GM19397 (cell line): Measurements from ENCODE around the gene MVB12B.

ENCODE experiments used
- ATAC-seq: cut with Tn5 transposase; IDR thresholded peaks from one replicate; pipeline ENCODE4 v1.9.1; 2021; ENCODE audit warnings: mild to moderate bottlenecking, moderate library complexity; ENCODE audit not compliant: unreplicated experiment

MVB12B gene

GRCh38 chr9:126423142-126423915 lies 96.7 kb downstream of the MVB12B start:
- ATAC-seq: no peak

GRCh38 chr9:126423916-126424185 lies 97.2 kb downstream of the MVB12B start:
- ATAC-seq: no peak

- no peak for ATAC-seq
Observed at GRCh38 chr9:126424511-126424910, 97.9 kb downstream of the MVB12B start.

DNA sequence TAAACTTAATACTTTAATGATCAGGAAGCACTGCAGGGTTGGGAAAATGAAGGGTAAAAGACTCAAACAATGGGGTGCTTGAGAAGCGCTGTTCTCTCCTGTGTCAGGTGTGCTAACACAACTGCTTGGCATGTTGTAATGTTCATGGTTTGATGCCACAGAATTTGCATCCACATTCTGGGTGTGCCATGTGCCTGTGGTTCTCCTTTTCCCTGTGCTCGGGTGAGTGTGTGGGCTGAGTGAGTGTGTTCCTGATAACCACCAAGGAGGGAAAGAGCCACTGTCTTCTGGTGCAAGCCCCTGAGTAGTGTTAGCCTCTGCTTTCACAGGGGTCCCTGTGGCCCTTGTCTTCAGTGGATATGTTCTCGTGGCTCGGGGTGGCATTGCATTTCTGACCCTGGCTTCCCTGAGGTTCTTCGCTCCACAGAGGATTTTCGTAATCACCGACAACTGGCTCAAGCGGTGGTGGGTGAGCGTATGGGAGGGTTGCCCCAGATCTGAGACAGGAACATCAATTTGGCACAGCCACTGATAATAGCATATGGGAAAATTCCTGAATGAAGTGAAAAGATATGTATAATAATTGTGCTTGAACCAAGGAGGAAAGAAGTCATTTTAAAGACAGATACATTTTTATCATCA lies 102.0 kb downstream of the MVB12B start:
- no peak for ATAC-seq

DNA sequence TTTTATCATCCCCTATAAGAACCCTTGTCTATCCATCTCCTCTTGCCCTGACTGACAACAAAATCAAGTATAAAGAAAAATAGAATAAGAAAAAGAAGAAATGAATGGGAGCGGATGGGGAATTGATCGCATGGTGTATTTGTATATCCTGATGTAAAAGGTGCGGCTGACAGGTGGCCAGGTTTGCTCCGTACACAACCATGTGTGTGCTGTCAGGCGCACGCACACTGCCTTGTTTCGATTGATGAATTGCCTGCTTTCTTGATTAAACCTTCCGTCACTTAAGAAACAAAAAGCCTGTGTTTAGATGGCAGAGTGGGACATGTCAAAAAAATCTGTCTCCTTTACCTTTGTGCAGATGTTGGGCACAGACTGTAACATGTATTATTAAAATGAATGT lies 102.6 kb downstream of the MVB12B start:
- ATAC-seq: no peak

DNA sequence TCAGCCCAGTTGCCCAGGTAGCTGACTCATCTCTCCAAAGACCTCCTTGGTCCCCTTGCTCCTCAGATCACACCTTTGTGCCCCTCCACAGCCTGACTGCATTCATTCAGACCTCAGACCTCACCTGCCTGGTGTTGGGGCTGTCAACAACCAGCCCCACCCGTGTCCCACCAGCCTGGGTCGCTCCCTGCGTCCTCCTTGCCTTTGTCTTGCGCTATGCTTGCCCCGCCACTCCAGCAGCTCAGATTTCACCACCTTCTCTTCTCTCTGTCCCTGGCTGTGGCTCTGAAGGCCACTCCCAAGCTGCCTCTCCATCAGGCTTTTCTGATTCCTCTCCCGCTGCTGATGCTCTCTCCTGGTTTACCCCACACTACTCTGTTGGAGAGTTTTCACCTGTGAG lies 103.5 kb downstream of the MVB12B start:
- no peak for ATAC-seq

DNA sequence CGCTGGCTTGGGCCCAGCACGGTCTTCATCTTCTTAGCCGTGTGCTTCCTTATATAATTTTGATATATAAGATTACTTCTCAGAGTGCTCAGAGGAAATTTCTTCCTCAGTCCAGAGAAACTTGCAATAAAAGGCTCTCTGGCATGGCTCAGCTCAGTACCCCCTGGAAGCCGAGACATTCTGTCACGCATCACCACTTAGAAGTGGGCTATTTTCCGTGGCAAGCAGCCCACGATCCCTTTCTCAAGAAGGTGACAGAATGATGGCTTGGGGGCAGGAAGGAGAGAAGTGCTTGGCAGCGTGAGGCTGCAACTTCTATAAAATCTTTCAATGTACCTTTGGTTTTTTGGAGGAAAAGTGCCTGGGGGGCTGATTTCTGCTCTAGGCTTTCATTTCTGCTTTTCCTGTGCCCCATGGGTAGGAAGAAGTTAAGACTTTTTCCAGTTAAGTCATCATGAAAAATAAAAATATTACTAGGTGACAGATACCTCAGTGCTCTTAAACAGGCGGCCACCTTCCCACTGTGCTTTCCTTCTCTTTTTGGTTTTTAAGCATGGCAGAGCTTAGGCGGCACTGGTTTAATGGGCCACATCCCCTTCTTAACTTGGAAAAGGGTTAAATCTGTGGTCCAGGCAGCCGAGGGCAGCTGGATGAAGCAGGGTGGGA lies 104.6 kb downstream of the MVB12B start:
- no peak for ATAC-seq

DNA sequence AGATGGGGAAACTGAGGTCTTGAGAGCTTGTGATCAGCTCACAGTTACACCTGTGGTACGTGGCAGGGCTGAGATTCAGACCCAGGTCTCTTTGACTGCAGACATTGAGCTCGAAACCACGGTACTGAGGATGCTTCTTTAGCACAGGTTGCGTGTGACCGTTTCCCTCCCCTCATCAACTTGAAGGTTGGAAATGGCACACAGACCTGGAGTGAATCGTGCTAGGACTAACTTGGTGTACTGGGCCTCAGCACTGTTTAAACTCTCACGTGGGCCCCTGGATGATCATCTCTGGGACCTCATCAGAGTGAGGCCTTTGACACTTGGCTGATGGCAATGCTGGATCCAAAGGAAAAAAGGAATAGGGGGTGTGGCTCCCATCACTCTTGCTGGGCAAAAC lies 106.0 kb downstream of the MVB12B start:
- ATAC-seq: no peak

GRCh38 chr9:126435105-126435504 lies 108.5 kb downstream of the MVB12B start:
- no peak for ATAC-seq

GRCh38 chr9:126435626-126436025 lies 109.0 kb downstream of the MVB12B start:
- no peak for ATAC-seq

DNA sequence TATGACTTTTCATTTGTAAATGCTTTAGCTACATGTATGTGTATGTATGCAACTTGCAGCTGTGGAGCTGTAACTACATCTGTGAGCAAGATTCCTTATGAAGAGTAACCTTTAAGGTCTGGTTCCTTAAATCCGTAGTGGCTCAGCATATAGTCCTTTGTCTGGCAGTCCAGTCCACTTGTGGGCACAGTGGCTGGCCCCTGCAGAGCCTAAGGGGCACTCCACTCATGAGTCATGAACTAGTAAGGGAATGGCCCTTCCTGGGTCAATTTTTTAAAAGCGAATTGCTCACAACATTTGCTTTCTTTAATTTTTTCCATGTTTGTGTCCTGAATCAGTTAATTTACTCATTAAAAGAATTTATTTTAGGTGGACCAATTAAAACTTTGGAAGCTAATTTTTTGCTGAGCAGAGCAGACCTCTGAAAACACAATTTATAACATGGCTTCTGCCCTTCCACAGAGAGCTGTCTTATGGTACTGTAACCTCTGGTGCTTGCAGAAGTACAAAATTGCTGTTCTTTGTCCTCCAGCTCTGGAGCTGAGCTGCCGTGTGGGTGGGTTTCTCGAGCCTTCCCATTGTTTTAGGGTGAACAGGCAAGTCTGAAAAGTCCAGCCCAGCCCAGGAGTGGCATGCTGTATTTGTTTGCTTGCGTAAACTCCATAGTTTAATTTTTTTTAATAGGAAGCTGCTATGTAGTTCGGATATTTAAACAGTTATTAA lies 110.1 kb downstream of the MVB12B start:
- ATAC-seq: no peak

DNA sequence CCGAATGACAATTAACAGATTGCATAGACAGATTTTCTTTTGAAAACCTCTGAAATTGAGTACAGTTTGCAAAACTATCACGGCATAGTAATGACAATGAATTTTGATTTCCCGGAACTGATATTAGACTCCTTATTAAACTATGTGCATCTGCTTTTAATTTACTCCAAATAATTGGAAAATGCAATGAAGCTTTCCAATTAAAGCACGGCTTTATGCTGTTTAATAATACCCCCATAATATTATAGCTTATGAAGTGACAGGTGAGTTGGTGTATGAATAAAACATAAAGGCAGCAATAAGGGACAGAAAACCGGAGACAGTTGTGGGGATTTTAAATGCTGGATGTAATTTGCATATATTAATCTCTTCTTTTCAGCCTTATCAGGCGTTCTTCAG lies 110.6 kb downstream of the MVB12B start:
- no peak for ATAC-seq

GRCh38 chr9:126437701-126438100 lies 111.1 kb downstream of the MVB12B start:
- no peak for ATAC-seq

DNA sequence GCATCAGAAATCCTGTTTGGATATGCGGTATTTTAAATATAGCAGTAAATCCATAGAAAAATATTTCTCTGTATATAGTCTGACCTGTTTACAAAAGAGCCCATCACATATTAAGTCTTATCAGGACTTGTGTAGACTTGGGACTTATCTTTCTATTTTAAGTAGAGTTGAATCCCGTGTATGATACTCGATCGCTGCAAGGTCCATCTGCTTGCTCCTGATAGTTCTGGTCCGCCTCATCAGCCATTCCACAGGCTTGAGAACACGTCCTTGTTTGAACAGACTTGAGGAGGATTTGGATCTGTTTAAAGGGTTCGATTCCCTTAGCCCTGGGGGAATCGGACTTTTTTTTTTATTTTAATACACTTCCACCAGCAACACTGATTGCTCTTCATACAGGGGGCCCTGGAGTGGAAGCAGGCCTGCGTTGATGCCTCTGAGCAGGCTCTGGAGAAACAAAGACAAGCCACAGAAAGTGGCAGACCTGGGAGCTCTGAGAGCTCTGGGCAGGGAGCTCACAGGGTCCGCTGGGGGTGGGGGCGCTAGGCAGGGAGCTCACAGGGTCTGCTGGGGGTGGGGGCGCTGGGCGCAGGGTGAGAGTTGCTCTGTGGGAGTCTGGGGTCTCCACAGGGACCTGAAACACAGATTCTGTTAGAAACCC lies 112.2 kb downstream of the MVB12B start:
- no peak for ATAC-seq

- no peak for ATAC-seq
Observed at GRCh38 chr9:126439402-126439765, 112.8 kb downstream of the MVB12B start.

DNA sequence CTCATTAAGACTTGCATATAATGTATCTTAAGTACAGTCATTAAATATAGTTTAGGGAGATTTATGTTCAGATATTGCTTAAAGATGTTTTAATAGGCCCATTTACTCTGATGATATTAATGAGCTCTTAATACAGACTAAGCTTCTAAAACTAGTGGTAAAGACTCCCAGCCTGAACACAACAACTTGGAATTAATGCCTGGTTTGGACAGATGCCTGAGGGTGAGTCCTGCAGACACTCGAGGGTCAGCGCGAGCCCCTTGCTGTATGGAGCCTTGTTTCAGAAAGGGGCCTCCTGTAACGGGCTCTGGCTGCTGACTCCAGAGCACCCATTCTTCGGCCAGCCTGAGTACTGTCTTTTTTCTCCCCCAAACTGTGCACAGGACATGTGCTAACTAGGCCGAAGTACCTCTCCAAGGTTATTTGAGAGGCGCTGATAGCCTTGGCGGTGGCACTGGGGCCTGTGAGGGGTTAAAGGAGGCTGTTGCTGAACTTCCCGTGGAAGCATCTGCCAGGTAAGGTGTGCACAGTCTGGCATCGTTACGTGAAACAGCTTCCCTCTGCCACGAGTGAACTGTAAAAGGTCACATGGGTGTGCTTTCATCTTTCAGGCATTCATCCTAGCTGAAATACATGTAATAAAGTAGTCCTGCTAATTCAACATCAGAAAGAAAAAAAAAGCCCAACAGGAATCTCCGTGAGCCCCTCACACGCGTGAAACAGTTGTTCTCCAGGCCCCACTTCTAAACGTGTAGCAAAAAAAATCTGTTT lies 113.4 kb downstream of the MVB12B start:
- no peak for ATAC-seq

GRCh38 chr9:126440940-126441339 lies 114.3 kb downstream of the MVB12B start:
- no peak for ATAC-seq

- no peak for ATAC-seq
Observed at GRCh38 chr9:126442636-126443035, 116.0 kb downstream of the MVB12B start.

DNA sequence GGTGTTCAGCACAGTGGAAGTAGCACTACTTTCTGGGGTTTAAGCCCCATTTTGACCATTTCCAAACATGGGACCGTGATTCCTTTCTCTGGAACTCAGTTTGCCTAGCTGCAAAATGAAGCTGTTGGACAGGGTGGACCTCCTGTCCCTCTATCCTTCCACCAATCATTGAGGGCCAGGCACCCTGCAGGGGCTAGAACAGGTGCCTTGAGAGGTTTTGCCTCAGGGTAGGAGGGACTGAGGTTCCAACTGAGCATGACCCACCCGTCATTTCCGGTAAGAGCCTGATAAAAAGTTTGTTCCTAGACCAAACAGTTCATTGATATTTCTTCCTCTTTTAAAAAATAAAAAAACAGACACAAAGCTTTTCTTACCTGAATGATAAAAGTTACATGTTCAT lies 116.5 kb downstream of the MVB12B start:
- no peak for ATAC-seq

- ATAC-seq: no peak
Observed at GRCh38 chr9:126448136-126448535, 121.5 kb downstream of the MVB12B start.
